Suprapubic skin (tissue), 3 donors: ENCODE results near the gene SOS2.

Experiments
- CTCF ChIP-seq, 2 donors: fragments of 200-600 bp in 1 of 2; fragments of 450-650 bp in 1 of 2; sonication (generic) in 1 of 2; IDR thresholded peaks; one replicate each; pipeline ENCODE4 v1.5.1; 2016 to 2019; ENCODE audit warnings: antibody characterized with exemption in 2 of 2, mild to moderate bottlenecking in 1 of 2, moderate library complexity in 1 of 2
- POLR2AphosphoS5 ChIP-seq, 3 donors: sonication (generic); formaldehyde crosslinking; IDR thresholded peaks; one replicate each; pipeline ENCODE4 v1.6.1; 2017; ENCODE audit warnings: antibody characterized with exemption in 3 of 3

- no peak for TF ChIP-seq CTCF (IDR thresholded peaks at IDR 0.05)
- TF ChIP-seq POLR2AphosphoS5 (IDR thresholded peaks at IDR 0.05) = no peak
Measured at GRCh38 chr14:50083467-50084337, 147.7 kb downstream of the SOS2 start.
